Aorta (tissue), 5 donors: Measurements from ENCODE around the gene MAML2. TPM values are rescaled to one million over a fixed set of nuclear protein-coding genes. Genes with fewer than 3 reads are reported as not detected.

Source experiments
- ATAC-seq: fragments of 200-7000 bp; cut with Tn5 transposase; one replicate; pipeline ENCODE4 v1.9.1; 2022; ENCODE audit warnings: moderate library complexity; ENCODE audit not compliant: low FRiP score
- DNase-seq, 2 donors: peaks; one replicate each; pipeline ENCODE4 v3.0.0-alpha.2; 2020
- H3K27ac ChIP-seq, 2 donors: one replicate each; pipeline ENCODE4 v1.5.1; 2013; ENCODE audit warnings: low read length in 2 of 2, mild to moderate bottlenecking in 2 of 2, moderate library complexity in 2 of 2, control low read depth in 1 of 2, inconsistent platforms in 1 of 2, low read depth in 1 of 2
- H3K27me3 ChIP-seq, 2 donors: one replicate each; pipeline ENCODE4 v1.6.1; 2013; ENCODE audit warnings: control low read depth in 1 of 2, low read length in 1 of 2, mild to moderate bottlenecking in 1 of 2, moderate library complexity in 1 of 2; ENCODE audit not compliant: insufficient read depth in 2 of 2, control insufficient read depth in 1 of 2
- H3K36me3 ChIP-seq, 2 donors: one replicate each; pipeline ENCODE4 v1.6.1; 2013; ENCODE audit warnings: control low read depth in 1 of 2, low read length in 1 of 2, mild to moderate bottlenecking in 1 of 2; ENCODE audit not compliant: insufficient read depth in 2 of 2, control insufficient read depth in 1 of 2
- H3K4me1 ChIP-seq, 2 donors: one replicate each; pipeline ENCODE4 v1.6.1; 2013; ENCODE audit warnings: low read length in 2 of 2, control low read depth in 1 of 2, mild to moderate bottlenecking in 1 of 2, moderate library complexity in 1 of 2; ENCODE audit not compliant: insufficient read depth in 2 of 2, control insufficient read depth in 1 of 2
- H3K4me3 ChIP-seq, 2 donors: one replicate each; pipeline ENCODE4 v1.5.1; 2013; ENCODE audit warnings: low read length in 2 of 2, control low read depth in 1 of 2, mild to moderate bottlenecking in 1 of 2
- H3K9me3 ChIP-seq: one replicate; pipeline ENCODE4 v1.6.1; 2013; ENCODE audit warnings: mild to moderate bottlenecking, low read length; ENCODE audit not compliant: control insufficient read depth
- WGBS, 2 donors: extraction: QIAGEN DNeasy Blood & Tissue Kit; methylation state at CpG; one replicate each; pipeline ENCODE4 v1.1.7; 2013; 5-methylcytosine and 5-hydroxymethylcytosine counted together
- intact Hi-C, 2 donors: fragments of 100-400 bp; cut with DNase I; formaldehyde crosslinking; loops; one replicate each; pipeline versions ENCODE4 v1.14.2 to v1.15.0; 2022
- polyA plus RNA-seq, 2 donors: library from polyadenylated mRNA; stranded (reverse); fragments of 200-250 nt; gene quantifications; one replicate each; pipeline ENCODE4 v1.2.3, GENCODE V29; 2013
- total RNA-seq, 2 donors: library from RNA; stranded (reverse); fragmentation: NEBNext Ultra II Directional; extraction: Animal tissue kit (Norgen Biotek cat#: 25700); gene quantifications; one replicate each; pipeline ENCODE4 v1.2.1, GENCODE V29; 2021
- donor health status: healthy with polysubstance abuse.
- donor health status: Bipolar disorder and iron deficiency.
- donor health status: DM: no; HTN: no; CAD: no.
- donor health status: DM: no; HTN: no; CAD: no.
- donor health status: DM: yes; HTN: yes; CAD: no.

Gene MAML2
- total and polyA plus RNA-seq, 4 donors, result 6.0 to 27.5 (median 14.0) TPM

DNA sequence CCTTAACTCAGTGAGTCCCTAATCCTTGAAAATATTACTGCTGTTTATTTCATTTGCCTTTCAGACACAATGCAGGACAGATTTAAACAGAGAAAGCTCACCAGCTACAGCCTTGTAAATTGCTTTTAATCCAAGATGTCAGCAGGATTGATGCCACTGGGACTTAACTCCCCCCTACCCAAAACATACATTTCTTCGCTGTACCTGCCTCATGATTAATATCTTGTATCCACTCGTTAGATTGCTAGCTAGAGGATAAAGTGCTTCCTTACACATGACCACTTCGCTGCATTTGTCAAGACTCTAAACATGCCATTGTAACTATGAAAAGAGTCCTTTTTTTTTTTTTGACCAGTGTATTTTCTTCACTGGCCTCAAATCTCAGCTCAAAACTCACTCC lies 236.3 kb downstream of the MAML2 start:
- DNase-seq (no peak), ATAC-seq (no peak)
- no peak overlapping the region for H3K27ac ChIP-seq
- WGBS, 2 donors, result 71 to 81% methylated on average over 3 of the region's 3 CpGs
- intact Hi-C loops, result no loop called here
- H3K36me3 ChIP-seq, result no peaks in the 10 kb centered on the region
- no peaks in the 10 kb centered on the region for H3K9me3 ChIP-seq
- H3K4me1 ChIP-seq, result peaks cover 8 to 15% of the 10 kb centered on the region in 2 donors
- no peaks in the 10 kb centered on the region for H3K27me3 ChIP-seq
- no peak overlapping the region for H3K4me3 ChIP-seq

DNA sequence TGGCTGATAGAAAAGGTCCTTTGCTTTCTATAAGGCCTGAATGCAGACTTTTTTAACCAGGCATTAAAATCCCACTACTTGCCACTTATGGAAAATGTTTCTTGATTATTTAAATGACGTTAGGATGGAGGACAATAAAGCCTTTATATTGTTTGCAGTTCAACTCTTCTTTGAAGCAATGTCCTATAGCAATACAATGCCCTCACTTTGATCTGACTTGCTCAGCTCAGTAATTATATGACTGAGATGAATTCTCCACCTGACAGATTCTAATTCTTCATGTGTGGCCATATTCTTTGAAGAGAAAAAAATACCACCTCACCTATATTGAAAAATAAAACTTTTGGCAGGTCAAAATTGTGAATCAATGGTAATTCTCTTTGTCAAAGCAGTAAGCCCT lies 237.1 kb downstream of the MAML2 start:
- intact Hi-C loops, result no loop called here
- DNase-seq (no peak), ATAC-seq (no peak)
- H3K36me3 ChIP-seq, result no peaks in the 10 kb centered on the region
- H3K27me3 ChIP-seq, result no peaks in the 10 kb centered on the region
- peaks cover 8 to 13% of the 10 kb centered on the region in 2 donors for H3K4me1 ChIP-seq
- no peaks in the 10 kb centered on the region for H3K9me3 ChIP-seq
- H3K4me3 ChIP-seq, result no peak overlapping the region
- H3K27ac ChIP-seq, result no peak overlapping the region
- WGBS, 2 donors, result 61 to 73% methylated on average over 1 of the region's 1 CpG

DNA sequence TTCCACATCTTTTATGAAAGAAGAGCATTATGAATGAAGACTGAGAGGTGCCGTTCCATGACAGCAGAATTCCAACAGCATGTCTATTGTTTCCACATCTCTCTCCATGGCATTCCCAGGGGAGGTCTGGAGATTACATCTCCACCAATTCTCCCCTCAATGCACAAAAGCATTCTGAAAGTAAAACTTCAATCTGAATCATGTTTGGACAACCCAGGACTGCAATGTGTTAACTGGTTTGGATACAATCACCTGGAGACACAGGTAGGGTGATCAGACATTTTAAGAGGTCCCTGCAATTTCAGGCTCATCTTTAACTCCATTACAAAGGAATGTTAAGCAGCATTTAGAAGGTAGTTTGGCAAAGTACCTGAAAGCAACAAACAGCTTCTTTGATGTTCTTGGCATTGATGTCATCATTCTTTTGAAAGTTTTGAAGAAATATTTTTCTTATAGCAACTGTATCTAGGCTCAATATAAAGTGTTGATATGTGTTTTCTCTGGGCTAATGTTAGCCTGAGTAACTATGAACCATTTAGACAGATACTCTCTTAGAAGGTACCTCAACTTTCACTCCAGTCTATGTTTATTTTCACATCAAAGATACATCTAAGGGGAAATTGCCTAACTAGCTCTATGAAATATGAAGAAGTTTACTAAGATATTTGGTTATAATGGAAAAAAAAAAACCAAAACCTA lies 237.6 kb downstream of the MAML2 start:
- DNase-seq, result no peak
- Histone ChIP-seq H3K36me3 (no peaks in the 10 kb centered on the region), H3K4me1 (peaks cover 10 to 13% of the 10 kb centered on the region in 2 donors), H3K9me3 (no peaks in the 10 kb centered on the region), H3K4me3 (no peak overlapping the region), H3K27ac (no peak overlapping the region), H3K27me3 (no peaks in the 10 kb centered on the region)
- intact Hi-C loops, result no loop called here
- no peak for ATAC-seq
- WGBS, 2 donors, result 41 to 47% methylated on average over 1 of the region's 1 CpG

DNA sequence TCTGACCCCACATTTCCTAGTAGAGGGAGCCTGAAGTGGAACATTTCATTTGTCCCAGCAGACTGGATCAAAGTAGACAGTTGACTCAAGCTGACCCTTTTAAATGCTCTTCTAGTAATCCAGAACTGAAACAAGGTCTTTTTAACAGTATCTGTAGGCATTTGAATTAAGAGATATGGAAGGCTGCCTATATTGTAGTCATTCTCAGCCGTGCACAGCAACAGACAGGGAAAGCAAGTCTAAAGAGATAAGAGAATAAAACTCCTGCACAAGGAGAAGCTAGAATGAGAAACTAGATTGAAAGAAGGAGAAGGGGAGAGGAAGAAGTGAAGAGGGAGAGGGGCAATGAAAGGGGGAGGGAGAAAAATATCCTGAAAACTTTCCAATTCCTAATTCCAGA lies 238.5 kb downstream of the MAML2 start:
- H3K36me3 ChIP-seq, result no peaks in the 10 kb centered on the region
- H3K27ac ChIP-seq, result no peak overlapping the region
- 6 to 22% methylated on average over 1 of the region's 1 CpG for WGBS, 2 donors
- DNase-seq, result no peak
- H3K4me3 ChIP-seq, result no peak overlapping the region
- ATAC-seq, result no peak
- no peaks in the 10 kb centered on the region for H3K9me3 ChIP-seq
- intact Hi-C loops, result loop anchor here in 1 of 2 donors (5.0 kb wide), 1 partner anchor 47 kb away; no protein-coding TSS in a partner anchor
- H3K27me3 ChIP-seq, result no peaks in the 10 kb centered on the region
- peaks cover 10 to 13% of the 10 kb centered on the region in 2 donors for H3K4me1 ChIP-seq

DNA sequence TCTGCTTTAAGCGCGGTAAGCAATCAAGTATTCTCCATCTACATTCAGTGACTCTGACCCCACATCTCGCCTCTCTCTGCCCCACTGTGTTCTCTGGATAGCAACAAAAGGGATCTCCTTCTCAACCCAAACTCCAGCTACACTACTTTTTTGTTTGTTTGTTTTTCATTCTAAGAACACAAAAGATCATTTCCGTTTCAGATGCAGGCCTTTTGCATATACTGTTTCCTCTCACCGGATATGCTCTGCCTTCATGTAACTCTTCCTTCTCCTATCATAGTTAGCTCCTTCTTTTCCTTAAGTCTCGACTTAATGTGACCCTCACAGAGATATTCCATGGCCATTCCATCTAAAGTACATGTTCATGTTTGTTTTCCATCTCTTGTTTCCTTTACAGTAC lies 239.3 kb downstream of the MAML2 start:
- WGBS, 2 donors, result 89 to 90% methylated on average over 6 of the region's 6 CpGs
- Histone ChIP-seq H3K27ac (no peak overlapping the region), H3K4me1 (peaks cover 7 to 15% of the 10 kb centered on the region in 2 donors), H3K4me3 (no peak overlapping the region), H3K27me3 (no peaks in the 10 kb centered on the region), H3K9me3 (no peaks in the 10 kb centered on the region), H3K36me3 (no peaks in the 10 kb centered on the region)
- intact Hi-C loops, result loop anchor here in 1 of 2 donors (5.0 kb wide), 1 partner anchor 46 kb away; no protein-coding TSS in a partner anchor
- ATAC-seq, result no peak
- no peak for DNase-seq

DNA sequence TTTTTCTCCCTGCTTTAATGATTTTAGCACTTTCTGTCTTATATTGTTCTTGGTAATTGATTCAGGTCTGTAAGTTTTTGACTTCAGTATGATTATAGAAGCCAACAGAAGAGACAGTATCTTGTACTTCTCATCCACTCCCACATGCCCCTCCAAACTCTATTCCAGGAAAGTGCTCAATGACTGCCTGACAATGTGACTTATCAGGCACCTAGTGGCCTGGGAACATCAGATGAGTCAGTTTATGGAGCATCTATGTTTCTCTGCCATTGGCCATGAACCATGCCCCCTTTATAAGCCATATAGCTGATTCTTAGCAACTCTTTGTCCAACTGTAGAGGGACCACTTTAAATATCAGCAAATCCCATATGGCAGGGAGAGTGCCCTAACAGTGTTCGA lies 239.9 kb downstream of the MAML2 start:
- 68 to 83% methylated on average over 1 of the region's 1 CpG for WGBS, 2 donors
- Histone ChIP-seq H3K9me3 (no peaks in the 10 kb centered on the region), H3K27ac (peak overlapping the region in 1 of 2 donors; percentile 75), H3K27me3 (no peaks in the 10 kb centered on the region), H3K4me3 (no peak overlapping the region), H3K4me1 (peaks cover 7 to 19% of the 10 kb centered on the region in 2 donors), H3K36me3 (no peaks in the 10 kb centered on the region)
- no peak for DNase-seq
- no peak for ATAC-seq
- intact Hi-C loops, result loop anchor here in 1 of 2 donors (5.0 kb wide), 1 partner anchor 46 kb away; no protein-coding TSS in a partner anchor

DNA sequence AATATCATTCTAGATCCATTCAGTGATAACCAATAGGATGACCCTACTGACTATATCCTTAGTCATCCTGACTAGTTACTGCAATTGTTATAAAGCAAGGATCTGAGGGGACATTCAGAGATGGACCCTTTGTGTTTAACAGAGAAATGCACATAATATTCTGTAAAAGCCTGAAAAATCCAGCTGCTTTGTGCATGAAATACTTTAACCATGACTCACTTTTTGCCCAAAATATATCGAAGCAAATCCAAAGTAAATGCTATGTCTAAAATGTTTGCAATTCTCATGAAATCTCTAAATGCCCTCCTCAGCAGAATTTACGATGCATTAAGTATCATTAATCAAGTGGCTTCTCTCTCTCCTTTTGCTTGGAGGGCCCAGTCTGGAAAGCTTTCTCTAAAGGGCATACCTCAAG lies 240.3 kb downstream of the MAML2 start:
- WGBS, 2 donors, result 0 to 7% methylated on average over 2 of the region's 2 CpGs
- no peak overlapping the region for H3K4me3 ChIP-seq
- H3K4me1 ChIP-seq, result peaks cover 9 to 19% of the 10 kb centered on the region in 2 donors
- H3K27ac ChIP-seq, result no peak overlapping the region
- no peaks in the 10 kb centered on the region for H3K9me3 ChIP-seq
- ATAC-seq (no peak), DNase-seq (no peak)
- no peaks in the 10 kb centered on the region for H3K36me3 ChIP-seq
- intact Hi-C loops, result loop anchor here in 1 of 2 donors (5.0 kb wide), 1 partner anchor 45 kb away; no protein-coding TSS in a partner anchor
- H3K27me3 ChIP-seq, result no peaks in the 10 kb centered on the region

DNA sequence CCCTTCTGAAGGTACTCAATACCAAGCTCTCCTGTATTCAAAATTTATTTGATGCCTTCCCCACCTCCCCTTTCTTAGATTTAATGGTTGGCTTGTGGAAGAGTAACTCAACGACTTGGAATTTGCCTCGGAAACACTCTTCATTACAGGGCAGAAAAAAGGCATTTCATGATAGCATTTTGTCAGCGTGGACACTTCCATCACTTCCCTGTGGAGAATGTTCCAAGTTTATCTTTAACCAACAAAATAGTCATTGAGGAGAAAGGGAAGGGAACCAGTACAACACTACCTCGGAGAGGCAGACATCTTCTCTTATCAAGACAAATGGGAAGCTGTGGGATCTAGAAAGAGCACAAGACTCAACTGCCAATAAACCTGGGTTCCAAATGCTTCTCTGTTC lies 241.8 kb downstream of the MAML2 start:
- Histone ChIP-seq H3K27ac (no peak overlapping the region), H3K4me1 (peaks cover 9 to 19% of the 10 kb centered on the region in 2 donors), H3K36me3 (no peaks in the 10 kb centered on the region), H3K27me3 (no peaks in the 10 kb centered on the region), H3K9me3 (no peaks in the 10 kb centered on the region), H3K4me3 (no peak overlapping the region)
- no peak for ATAC-seq
- DNase-seq, result no peak
- intact Hi-C loops, result loop anchor here in 1 of 2 donors (5.0 kb wide), 1 partner anchor 44 kb away; no protein-coding TSS in a partner anchor
- 33 to 44% methylated on average over 4 of the region's 4 CpGs for WGBS, 2 donors
